SK-N-SH treated with all-trans-retinoic acid at 6 μM for 48 hours (cell line): ENCODE data around the gene ZNF488.

Experiments
- ARNTL ChIP-seq: fragments of 450-650 bp; formaldehyde crosslinking; IDR thresholded peaks from 2 replicates; pipeline ENCODE4 v1.5.0; 2020; ENCODE audit warnings: low read depth, mild to moderate bottlenecking, moderate library complexity, borderline replicate concordance
- TF ChIP-seq, protein P1 (sequence below): fragments of 250-450 bp; sonication (Bioruptor Pico); IDR thresholded peaks from 2 replicates; pipeline ENCODE4 v1.5.1; 2021; ENCODE audit warnings: mild to moderate bottlenecking, moderate library complexity
- TF ChIP-seq, protein P2 (sequence below): fragments of 250-450 bp; sonication (Bioruptor Pico); IDR thresholded peaks from 2 replicates; pipeline ENCODE4 v1.8.0; 2020; ENCODE audit warnings: mild to moderate bottlenecking, moderate library complexity, borderline replicate concordance

DNA sequence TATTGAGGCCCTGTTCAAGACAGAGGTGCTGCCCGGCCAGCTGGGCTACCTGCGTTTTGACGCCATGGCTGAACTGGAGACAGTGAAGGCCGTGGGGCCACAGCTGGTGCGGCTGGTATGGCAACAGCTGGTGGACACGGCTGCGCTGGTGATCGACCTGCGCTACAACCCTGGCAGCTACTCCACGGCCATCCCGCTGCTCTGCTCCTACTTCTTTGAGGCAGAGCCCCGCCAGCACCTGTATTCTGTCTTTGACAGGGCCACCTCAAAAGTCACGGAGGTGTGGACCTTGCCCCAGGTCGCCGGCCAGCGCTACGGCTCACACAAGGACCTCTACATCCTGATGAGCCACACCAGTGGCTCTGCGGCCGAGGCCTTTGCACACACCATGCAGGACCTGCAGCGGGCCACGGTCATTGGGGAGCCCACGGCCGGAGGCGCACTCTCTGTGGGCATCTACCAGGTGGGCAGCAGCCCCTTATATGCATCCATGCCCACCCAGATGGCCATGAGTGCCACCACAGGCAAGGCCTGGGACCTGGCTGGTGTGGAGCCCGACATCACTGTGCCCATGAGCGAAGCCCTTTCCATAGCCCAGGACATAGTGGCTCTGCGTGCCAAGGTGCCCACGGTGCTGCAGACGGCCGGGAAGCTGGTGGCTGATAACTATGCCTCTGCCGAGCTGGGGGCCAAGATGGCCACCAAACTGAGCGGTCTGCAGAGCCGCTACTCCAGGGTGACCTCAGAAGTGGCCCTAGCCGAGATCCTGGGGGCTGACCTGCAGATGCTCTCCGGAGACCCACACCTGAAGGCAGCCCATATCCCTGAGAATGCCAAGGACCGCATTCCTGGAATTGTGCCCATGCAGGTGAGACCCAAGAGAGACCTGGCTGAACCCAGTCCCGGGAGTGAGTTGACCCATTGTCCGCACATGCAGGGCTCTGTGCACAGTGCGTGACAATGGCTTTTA lies 33.1 kb downstream of the ZNF488 start:
- TF ChIP-seq, protein P1, sequence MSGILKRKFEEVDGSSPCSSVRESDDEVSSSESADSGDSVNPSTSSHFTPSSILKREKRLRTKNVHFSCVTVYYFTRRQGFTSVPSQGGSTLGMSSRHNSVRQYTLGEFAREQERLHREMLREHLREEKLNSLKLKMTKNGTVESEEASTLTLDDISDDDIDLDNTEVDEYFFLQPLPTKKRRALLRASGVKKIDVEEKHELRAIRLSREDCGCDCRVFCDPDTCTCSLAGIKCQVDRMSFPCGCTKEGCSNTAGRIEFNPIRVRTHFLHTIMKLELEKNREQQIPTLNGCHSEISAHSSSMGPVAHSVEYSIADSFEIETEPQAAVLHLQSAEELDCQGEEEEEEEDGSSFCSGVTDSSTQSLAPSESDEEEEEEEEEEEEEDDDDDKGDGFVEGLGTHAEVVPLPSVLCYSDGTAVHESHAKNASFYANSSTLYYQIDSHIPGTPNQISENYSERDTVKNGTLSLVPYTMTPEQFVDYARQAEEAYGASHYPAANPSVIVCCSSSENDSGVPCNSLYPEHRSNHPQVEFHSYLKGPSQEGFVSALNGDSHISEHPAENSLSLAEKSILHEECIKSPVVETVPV (CRISPR knock-in tag): no peak
- TF ChIP-seq ARNTL: no peak
- TF ChIP-seq, protein P2, sequence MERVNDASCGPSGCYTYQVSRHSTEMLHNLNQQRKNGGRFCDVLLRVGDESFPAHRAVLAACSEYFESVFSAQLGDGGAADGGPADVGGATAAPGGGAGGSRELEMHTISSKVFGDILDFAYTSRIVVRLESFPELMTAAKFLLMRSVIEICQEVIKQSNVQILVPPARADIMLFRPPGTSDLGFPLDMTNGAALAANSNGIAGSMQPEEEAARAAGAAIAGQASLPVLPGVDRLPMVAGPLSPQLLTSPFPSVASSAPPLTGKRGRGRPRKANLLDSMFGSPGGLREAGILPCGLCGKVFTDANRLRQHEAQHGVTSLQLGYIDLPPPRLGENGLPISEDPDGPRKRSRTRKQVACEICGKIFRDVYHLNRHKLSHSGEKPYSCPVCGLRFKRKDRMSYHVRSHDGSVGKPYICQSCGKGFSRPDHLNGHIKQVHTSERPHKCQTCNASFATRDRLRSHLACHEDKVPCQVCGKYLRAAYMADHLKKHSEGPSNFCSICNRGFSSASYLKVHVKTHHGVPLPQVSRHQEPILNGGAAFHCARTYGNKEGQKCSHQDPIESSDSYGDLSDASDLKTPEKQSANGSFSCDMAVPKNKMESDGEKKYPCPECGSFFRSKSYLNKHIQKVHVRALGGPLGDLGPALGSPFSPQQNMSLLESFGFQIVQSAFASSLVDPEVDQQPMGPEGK (CRISPR knock-in tag): no peak
